Pancreas (tissue), 10 donors: ENCODE measurements around the gene CCL2. TPM values are rescaled to one million over a fixed set of nuclear protein-coding genes. Genes with fewer than 3 reads are reported as not detected.

Source experiments
- ATAC-seq, 4 donors: fragments of 200-7000 bp; cut with Tn5 transposase; one replicate each; pipeline versions ENCODE4 v1.8.0 to v1.9.1; 2020; ENCODE audit warnings: mild to moderate bottlenecking in 4 of 4, moderate library complexity in 4 of 4
- DNase-seq, 6 donors: peaks; one replicate each; pipeline ENCODE4 v3.0.0-alpha.2; 2020
- FAIRE-seq: peaks from 2 replicates; lab custom pipeline; 2012; peaks lifted over from hg19 to GRCh38; lab: Jason Lieb, UNC
- H3K27ac ChIP-seq, 4 donors: fragments of 200-600 bp; sonication (generic); 1 replicate in 3 of 4; 2 replicates in 1 of 4; pipeline versions ENCODE4 v1.5.0 to v1.8.0; 2020
- H3K27me3 ChIP-seq, 4 donors: fragments of 200-600 bp; one replicate each; pipeline ENCODE4 v1.8.0; 2021
- H3K36me3 ChIP-seq, 3 donors: fragments of 200-600 bp; sonication (generic) in 1 of 3; one replicate each; pipeline versions ENCODE4 v1.5.0 to v1.8.0; 2020 to 2021
- H3K4me1 ChIP-seq, 3 donors: fragments of 200-600 bp; one replicate each; pipeline ENCODE4 v1.8.0; 2021
- H3K4me3 ChIP-seq, 4 donors: fragments of 200-600 bp; sonication (generic) in 2 of 4; one replicate each; pipeline versions ENCODE4 v1.5.0 to v1.8.0; 2020 to 2021
- H3K9me3 ChIP-seq, 4 donors: fragments of 200-600 bp; one replicate each; pipeline ENCODE4 v1.8.0; 2021
- WGBS, 2 donors: extraction: QIAGEN DNeasy Blood & Tissue Kit; methylation state at CpG; one replicate each; pipeline ENCODE4 v1.1.7; 2013; 5-methylcytosine and 5-hydroxymethylcytosine counted together
- intact Hi-C, 3 donors: fragments of 100-400 bp; cut with DNase I; formaldehyde crosslinking; loops; one replicate each; pipeline versions ENCODE4 v1.11.1 to v1.14.2; 2022
- polyA plus RNA-seq, 2 donors: library from polyadenylated mRNA; stranded (reverse); fragments of 200-250 nt; gene quantifications; one replicate each; pipeline ENCODE4 v1.2.3, GENCODE V29; 2013
- total RNA-seq, 6 donors: library from RNA; stranded (reverse); fragmentation: NEBNext Ultra II Directional in 4 of 6; extraction: Animal tissue kit (Norgen Biotek cat#: 25700) in 4 of 6; gene quantifications; one replicate each; pipeline versions ENCODE4 v1.2.1 to v1.2.4, GENCODE V29; 2021 to 2023
- TF ChIP-seq, protein P1 (sequence below), 4 donors: fragments of 200-600 bp; sonication (generic) in 3 of 4; IDR thresholded peaks; one replicate each; pipeline versions ENCODE4 v1.5.0 to v1.8.0; 2021; ENCODE audit warnings: antibody characterized with exemption in 4 of 4
- donor health status: healthy with polysubstance abuse.
- donor health status: DM: no; HTN: no; CAD: no; lungs with moderate emphysema.
- donor health status: DM: no; HTN: no; CAD: no.
- donor health status: control.
- donor health status: control.
- donor health status: Bipolar disorder and iron deficiency.
- donor health status: DM: yes; HTN: yes; CAD: no.
- donor health status: DM: no; HTN: no; CAD: no.
- donor health status: DM: no; HTN: no; CAD: no.
- donor health status: DM: yes; HTN: yes; CAD: no.

CCL2 gene
- total and polyA plus RNA-seq, 8 donors: 5.6 to 293 (median 75.5) TPM

DNA sequence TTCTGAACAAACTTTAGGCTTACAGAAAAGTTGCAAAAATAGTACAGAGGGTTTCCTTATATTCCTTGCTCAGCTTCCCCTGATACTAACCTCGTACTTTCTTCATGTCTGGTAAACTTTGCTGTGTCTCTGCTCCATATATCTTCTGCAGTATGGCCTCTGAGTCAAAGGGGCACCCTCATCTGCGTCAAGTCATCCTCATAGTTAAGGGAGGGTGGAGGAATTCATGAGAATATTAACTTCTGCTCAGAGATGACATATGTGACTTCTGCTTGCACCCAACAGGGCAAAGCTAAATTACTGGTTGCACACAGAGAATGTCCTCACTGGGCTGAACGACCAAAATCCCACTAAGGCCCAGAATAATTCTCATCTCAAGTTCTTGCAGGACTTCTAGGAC lies 10.6 kb downstream of the CCL2 start:
- Histone ChIP-seq H3K27me3 (no peaks in the 10 kb centered on the region), H3K36me3 (no peaks in the 10 kb centered on the region), H3K9me3 (no peaks in the 10 kb centered on the region), H3K4me3 (no peak overlapping the region), H3K4me1 (no peaks in the 10 kb centered on the region), H3K27ac (no peak overlapping the region)
- ATAC-seq: no peak
- 30% methylated on average over 3 of the region's 3 CpGs for WGBS, 2 donors
- TF ChIP-seq, protein P1, sequence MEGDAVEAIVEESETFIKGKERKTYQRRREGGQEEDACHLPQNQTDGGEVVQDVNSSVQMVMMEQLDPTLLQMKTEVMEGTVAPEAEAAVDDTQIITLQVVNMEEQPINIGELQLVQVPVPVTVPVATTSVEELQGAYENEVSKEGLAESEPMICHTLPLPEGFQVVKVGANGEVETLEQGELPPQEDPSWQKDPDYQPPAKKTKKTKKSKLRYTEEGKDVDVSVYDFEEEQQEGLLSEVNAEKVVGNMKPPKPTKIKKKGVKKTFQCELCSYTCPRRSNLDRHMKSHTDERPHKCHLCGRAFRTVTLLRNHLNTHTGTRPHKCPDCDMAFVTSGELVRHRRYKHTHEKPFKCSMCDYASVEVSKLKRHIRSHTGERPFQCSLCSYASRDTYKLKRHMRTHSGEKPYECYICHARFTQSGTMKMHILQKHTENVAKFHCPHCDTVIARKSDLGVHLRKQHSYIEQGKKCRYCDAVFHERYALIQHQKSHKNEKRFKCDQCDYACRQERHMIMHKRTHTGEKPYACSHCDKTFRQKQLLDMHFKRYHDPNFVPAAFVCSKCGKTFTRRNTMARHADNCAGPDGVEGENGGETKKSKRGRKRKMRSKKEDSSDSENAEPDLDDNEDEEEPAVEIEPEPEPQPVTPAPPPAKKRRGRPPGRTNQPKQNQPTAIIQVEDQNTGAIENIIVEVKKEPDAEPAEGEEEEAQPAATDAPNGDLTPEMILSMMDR (IDR thresholded peaks at IDR 0.05): no peak
- intact Hi-C loops: no loop called here
- DNase-seq: no peak
- FAIRE-seq: no peak

DNA sequence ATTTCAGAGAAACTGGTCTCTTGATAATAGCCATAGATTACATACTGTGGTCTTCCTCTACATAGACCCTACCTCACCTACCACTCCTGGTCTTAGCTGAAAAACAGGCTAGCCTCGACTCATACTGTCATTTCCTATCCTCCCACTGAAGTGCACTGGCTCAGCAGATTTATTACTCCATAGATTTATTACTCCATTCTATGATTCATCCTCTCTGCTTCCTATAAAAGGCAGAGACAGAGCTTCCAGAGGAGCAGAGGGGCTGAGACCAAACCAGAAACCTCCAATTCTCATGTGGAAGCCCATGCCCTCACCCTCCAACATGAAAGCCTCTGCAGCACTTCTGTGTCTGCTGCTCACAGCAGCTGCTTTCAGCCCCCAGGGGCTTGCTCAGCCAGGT lies 14.9 kb downstream of the CCL2 start, which contains the start of gene CCL7:
CCL7 (plus strand) TSS at position 253 of the 400 bp plus-strand sequence; CDS start at position 323, 70 bp downstream.
- H3K27ac ChIP-seq: no peak within 1 kb of the TSS
- no peaks in the 10 kb centered on the region for H3K4me1 ChIP-seq
- H3K27me3 ChIP-seq: no peaks in the 10 kb centered on the region
- no peaks in the 10 kb centered on the region for H3K9me3 ChIP-seq
- WGBS, 2 donors: 26 to 50% methylated on average over 1 of the region's 1 CpG
- no peak within 1 kb of the TSS for H3K4me3 ChIP-seq
- ATAC-seq: no peak
- H3K36me3 ChIP-seq: no peaks in the 10 kb centered on the region
- no peak for FAIRE-seq
- no peak for DNase-seq
- intact Hi-C loops: no loop called here
- TF ChIP-seq, protein P1 (IDR thresholded peaks at IDR 0.05): no peak

DNA sequence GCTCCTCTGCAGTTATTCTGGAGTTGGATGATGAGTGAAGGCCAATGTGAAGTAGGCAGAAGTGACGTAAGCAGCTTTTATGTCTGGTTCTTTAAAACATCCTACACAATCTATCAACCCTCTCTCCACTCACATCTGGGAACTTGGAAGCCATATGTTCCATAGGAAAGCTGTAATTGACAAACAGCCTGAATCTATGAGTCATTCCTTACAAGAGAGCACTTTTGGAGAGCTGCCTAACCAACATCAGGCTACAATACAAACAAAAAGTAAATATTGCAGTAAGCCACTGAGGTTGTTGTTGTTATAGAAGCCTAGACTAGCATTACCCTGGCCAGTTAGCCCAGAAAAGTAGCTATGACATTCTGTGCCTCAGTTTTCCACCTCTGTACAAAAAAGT lies 20.8 kb downstream of the CCL2 start:
- no peak for DNase-seq
- no peak overlapping the region for H3K4me3 ChIP-seq
- intact Hi-C loops: no loop called here
- no peaks in the 10 kb centered on the region for H3K4me1 ChIP-seq
- H3K9me3 ChIP-seq: no peaks in the 10 kb centered on the region
- H3K27me3 ChIP-seq: no peaks in the 10 kb centered on the region
- no peaks in the 10 kb centered on the region for H3K36me3 ChIP-seq
- WGBS, 2 donors: 4 to 5% methylated on average over 1 of the region's 1 CpG
- H3K27ac ChIP-seq: no peak overlapping the region
- TF ChIP-seq, protein P1 (IDR thresholded peaks at IDR 0.05): no peak
- peak in 1 of 4 donors; percentile 22 for ATAC-seq
- no peak for FAIRE-seq

DNA sequence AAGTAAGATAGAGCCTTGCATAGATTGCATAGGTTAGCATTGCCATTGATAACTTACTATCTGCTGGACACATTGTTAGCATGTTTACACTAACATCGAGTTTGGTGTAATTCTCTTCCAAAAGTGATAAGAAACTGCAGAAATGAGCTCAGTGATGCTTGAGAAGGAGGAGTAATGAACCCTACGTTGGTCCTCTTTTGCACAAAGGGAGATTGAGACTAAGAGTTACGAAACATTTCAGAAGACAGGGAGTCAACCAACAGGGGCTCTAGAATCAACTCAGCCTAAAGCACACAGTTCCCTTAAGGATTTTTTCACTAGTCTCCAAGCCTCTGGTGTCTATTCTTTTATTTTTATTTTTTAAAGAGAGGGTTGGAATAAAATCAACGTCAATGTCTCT lies 21.7 kb downstream of the CCL2 start:
- intact Hi-C loops: no loop called here
- Histone ChIP-seq H3K4me1 (no peaks in the 10 kb centered on the region), H3K36me3 (no peaks in the 10 kb centered on the region), H3K27ac (no peak overlapping the region), H3K9me3 (no peaks in the 10 kb centered on the region), H3K4me3 (no peak overlapping the region), H3K27me3 (no peaks in the 10 kb centered on the region)
- FAIRE-seq (no peak), DNase-seq (no peak), ATAC-seq (no peak)
- TF ChIP-seq, protein P1 (IDR thresholded peaks at IDR 0.05): no peak
- WGBS, 2 donors: 37 to 47% methylated on average over 4 of the region's 4 CpGs

DNA sequence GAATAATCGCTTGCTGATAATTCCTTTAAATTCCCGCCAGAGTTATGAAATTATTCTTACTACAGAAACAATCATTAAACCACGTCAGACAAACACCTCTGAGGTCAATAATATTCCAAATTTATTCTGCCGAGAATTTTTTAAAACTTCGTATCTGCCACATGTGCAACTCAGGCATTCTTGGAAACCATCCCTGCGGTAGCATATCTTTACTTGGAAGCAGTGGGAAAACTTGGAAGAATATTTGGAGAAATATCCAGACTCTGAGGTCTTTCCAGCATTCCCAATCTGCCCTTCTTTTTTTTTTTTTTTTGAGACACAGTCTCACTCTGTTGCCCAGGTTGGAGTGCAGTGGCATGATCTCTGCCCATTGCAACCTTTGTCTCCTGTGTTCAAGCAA lies 28.5 kb downstream of the CCL2 start:
- no peaks in the 10 kb centered on the region for H3K27me3 ChIP-seq
- intact Hi-C loops: no loop called here
- 69 to 73% methylated on average over 6 of the region's 6 CpGs for WGBS, 2 donors
- H3K36me3 ChIP-seq: no peaks in the 10 kb centered on the region
- no peaks in the 10 kb centered on the region for H3K4me1 ChIP-seq
- no peak for FAIRE-seq
- TF ChIP-seq, protein P1 (IDR thresholded peaks at IDR 0.05): no peak
- no peaks in the 10 kb centered on the region for H3K9me3 ChIP-seq
- DNase-seq: no peak
- no peak overlapping the region for H3K27ac ChIP-seq
- H3K4me3 ChIP-seq: no peak overlapping the region
- no peak for ATAC-seq
